BE2C (cell line): ENCODE data around the gene SIRT5.

Source experiments
- DNase-seq: peaks from one replicate; pipeline ENCODE4 v3.0.0-alpha.2; 2020
- H3K27me3 ChIP-seq: fragments of 250-450 bp; sonication (Bioruptor Pico); 2 replicates; pipeline ENCODE4 v1.5.1; 2020; ENCODE audit warnings: mild to moderate bottlenecking
- H3K36me3 ChIP-seq: fragments of 250-450 bp; sonication (Bioruptor Pico); 2 replicates; pipeline ENCODE4 v1.5.1; 2020; ENCODE audit warnings: mild to moderate bottlenecking
- H3K4me1 ChIP-seq: fragments of 250-450 bp; sonication (Bioruptor Pico); 2 replicates; pipeline ENCODE4 v1.5.1; 2020
- H3K4me3 ChIP-seq: 2 replicates; pipeline ENCODE4 v1.5.1; 2011; ENCODE audit warnings: low read depth, low read length
- H3K9me3 ChIP-seq: fragments of 250-450 bp; sonication (Bioruptor Pico); 2 replicates; pipeline ENCODE4 v1.5.1; 2020
- TF ChIP-seq, protein P1 (sequence below): IDR thresholded peaks from 2 replicates; pipeline ENCODE4 v1.5.1; 2012; ENCODE audit warnings: mild to moderate bottlenecking, low read depth, low read length

The SIRT5 gene

DNA sequence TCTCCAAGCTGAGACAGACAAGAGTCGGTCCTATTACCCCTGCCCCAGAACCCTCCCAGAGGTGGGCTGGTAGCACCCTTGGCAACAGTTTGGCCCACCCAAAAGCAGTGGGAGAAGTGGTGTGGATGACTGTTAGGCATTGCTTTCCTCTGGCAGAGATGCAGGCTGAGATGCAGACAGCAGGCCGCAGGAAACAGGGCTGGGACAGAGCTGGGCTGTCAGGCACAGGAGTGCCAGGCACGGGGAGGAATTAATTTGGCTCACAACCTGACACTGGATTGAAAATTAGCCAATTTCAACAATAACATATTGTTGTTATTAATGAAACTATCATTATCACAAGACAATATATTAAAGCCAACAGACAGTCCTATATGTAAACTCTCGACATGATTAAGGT lies 15.7 kb upstream of the SIRT5 start:
- TF ChIP-seq, protein P1, sequence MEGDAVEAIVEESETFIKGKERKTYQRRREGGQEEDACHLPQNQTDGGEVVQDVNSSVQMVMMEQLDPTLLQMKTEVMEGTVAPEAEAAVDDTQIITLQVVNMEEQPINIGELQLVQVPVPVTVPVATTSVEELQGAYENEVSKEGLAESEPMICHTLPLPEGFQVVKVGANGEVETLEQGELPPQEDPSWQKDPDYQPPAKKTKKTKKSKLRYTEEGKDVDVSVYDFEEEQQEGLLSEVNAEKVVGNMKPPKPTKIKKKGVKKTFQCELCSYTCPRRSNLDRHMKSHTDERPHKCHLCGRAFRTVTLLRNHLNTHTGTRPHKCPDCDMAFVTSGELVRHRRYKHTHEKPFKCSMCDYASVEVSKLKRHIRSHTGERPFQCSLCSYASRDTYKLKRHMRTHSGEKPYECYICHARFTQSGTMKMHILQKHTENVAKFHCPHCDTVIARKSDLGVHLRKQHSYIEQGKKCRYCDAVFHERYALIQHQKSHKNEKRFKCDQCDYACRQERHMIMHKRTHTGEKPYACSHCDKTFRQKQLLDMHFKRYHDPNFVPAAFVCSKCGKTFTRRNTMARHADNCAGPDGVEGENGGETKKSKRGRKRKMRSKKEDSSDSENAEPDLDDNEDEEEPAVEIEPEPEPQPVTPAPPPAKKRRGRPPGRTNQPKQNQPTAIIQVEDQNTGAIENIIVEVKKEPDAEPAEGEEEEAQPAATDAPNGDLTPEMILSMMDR: no peak
- no peaks in the 10 kb centered on the region for H3K9me3 ChIP-seq
- H3K36me3 ChIP-seq: no peaks in the 10 kb centered on the region
- no peaks in the 10 kb centered on the region for H3K27me3 ChIP-seq
- no peak for DNase-seq
- no peak overlapping the region for H3K4me3 ChIP-seq
- H3K4me1 ChIP-seq: no peaks in the 10 kb centered on the region

DNA sequence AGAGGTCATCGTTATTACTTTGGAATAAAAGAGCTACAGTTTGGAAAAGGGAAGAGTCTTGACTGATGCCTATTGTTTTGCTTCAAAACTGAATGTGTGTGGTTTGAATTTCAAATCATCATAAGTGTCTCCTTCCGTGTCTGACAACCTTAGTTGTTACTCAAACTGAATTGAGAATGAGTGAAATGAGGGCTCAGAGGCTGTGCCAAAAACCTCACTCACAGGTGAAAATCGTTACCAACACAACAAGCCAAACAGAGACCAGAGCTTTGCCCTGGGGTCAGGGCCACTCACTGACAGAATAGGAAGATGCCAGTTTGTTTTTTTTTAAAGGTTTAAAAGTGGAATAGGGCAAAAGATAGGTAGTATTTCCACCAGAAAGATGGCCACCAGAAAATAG lies 15.2 kb upstream of the SIRT5 start:
- H3K36me3 ChIP-seq: no peaks in the 10 kb centered on the region

DNA sequence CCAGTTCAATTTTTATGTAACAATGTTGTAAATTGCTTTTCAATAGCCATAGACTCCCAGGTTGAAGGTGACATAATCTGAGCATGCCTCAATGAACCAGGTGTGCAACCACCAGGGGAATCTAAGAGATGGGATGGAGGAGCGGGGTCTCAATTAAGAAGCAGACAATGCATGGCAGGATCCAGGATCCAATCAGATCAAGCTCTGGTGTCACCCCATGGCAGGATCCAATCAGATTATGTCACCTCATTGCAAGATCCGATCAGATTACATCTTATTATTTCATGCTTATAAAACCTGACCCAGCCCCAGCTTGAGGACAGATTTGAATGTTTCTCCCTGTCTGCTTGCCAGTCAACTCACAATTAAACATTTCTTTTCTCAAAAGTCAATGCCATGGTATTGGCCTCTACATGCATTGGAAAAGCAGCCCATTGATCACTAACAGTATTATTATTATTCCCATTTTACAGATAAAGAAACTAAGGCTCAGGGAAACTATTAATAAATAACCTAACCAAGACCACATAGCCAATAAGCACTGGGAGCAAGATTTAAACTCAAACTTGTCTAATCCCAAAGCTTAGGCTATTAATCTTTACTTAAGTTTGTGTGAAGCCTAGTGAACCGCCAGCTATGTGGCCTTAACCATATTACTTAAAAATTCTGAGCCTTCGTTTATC lies 14.3 kb upstream of the SIRT5 start:
- Histone ChIP-seq H3K4me3 (no peak overlapping the region), H3K9me3 (no peaks in the 10 kb centered on the region), H3K4me1 (no peaks in the 10 kb centered on the region), H3K27me3 (no peaks in the 10 kb centered on the region), H3K36me3 (no peaks in the 10 kb centered on the region)
- DNase-seq: no peak
- TF ChIP-seq, protein P1: no peak

More for the DNA sequence above, 15.2 kb upstream of the SIRT5 start:
- no peaks in the 10 kb centered on the region for H3K27me3 ChIP-seq
- no peaks in the 10 kb centered on the region for H3K4me1 ChIP-seq
- DNase-seq: no peak
- TF ChIP-seq, protein P1: no peak
- H3K9me3 ChIP-seq: no peaks in the 10 kb centered on the region
- H3K4me3 ChIP-seq: no peak overlapping the region

DNA sequence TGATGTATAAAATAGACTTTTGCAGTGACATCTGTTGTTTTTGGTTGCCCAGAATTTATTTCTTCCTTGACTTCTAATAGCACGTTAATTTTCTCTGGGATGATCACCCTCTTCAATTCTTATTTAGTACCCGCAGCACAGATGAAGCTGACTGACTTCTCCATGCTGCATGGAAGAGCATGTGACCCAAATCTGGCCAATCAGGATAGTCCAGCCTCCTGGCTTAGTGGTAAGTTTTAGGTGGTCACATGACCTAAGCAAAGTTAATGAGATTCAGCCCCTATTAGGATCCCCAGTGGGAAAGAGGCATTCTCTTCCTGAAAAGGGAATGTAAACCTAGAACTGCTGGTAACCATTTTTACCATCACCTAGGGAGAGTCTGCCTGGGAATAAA lies 13.8 kb upstream of the SIRT5 start:
- Histone ChIP-seq H3K36me3 (no peaks in the 10 kb centered on the region), H3K27me3 (no peaks in the 10 kb centered on the region), H3K4me3 (no peak overlapping the region), H3K4me1 (no peaks in the 10 kb centered on the region), H3K9me3 (no peaks in the 10 kb centered on the region)
- DNase-seq: no peak
- TF ChIP-seq, protein P1: no peak

DNA sequence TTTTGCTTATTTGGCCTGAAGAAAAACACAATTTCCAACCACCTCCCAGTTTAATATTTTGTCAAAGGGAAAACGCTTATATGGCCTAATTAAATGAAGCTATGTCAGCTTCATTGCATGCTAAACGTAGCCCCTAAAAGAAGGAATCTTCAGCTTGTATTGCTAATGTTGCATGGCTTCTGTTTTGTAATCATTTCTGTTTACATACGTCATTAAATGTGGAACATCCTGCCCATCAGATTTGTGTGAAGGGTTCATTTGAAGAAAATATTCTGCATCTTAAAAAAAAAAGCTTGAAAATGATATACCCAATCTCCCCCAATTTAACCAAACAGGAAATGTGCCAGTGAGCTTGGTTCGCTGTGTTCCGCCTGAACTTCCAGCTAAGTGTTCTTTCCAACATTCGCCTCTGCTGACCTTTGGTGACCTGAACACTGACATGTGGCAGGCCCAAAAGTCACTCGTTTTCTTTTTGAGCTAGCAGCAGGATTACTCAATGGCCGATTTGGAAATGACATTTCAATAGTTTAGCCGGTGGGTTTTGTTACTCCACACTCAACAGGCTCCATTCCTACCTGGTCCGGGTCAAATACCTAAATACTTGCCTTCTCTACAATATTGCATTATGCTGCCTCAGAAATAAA lies 12.7 kb upstream of the SIRT5 start:
- Histone ChIP-seq H3K4me3 (no peak overlapping the region), H3K27me3 (no peaks in the 10 kb centered on the region), H3K36me3 (no peaks in the 10 kb centered on the region), H3K4me1 (no peaks in the 10 kb centered on the region), H3K9me3 (no peaks in the 10 kb centered on the region)
- no peak for DNase-seq
- TF ChIP-seq, protein P1: no peak

DNA sequence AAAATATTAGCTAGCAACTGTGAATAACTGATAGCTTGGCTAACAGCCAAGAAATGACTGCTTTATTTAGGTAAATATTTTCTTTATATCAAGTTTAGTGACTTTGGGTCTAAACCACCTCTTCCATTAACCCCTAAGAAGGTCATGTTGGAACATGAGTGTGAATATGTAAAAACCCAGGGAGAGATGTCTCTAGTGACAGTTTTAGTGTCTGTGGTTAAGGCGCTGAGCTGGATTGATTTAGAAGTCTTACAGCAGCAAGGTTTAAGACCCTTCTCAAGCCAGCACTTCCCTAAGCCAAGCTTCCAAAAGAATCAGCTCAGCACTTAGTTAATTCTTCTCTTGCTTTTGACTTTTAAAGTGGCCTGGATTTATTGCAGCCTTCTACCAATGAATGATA lies 11.4 kb upstream of the SIRT5 start:
- TF ChIP-seq, protein P1: no peak
- no peak for DNase-seq

More for the DNA sequence above, 11.4 kb upstream of the SIRT5 start:
- no peak overlapping the region for H3K4me3 ChIP-seq
- no peaks in the 10 kb centered on the region for H3K27me3 ChIP-seq
- H3K9me3 ChIP-seq: no peaks in the 10 kb centered on the region
- no peaks in the 10 kb centered on the region for H3K36me3 ChIP-seq
- H3K4me1 ChIP-seq: no peaks in the 10 kb centered on the region
